Psoas muscle (tissue), 8 donors: Measurements from ENCODE around the gene ENDOU. TPM values are rescaled to one million over a fixed set of nuclear protein-coding genes. Genes with fewer than 3 reads are reported as not detected.

ENCODE experiments used
- ATAC-seq, 4 donors: fragments of 200-7000 bp; cut with Tn5 transposase; one replicate each; pipeline ENCODE4 v1.9.1; 2020; ENCODE audit warnings: moderate library complexity in 3 of 4, mild to moderate bottlenecking in 2 of 4
- DNase-seq, 2 donors: peaks; one replicate each; pipeline ENCODE4 v3.0.0-alpha.2; 2020
- H3K27ac ChIP-seq: fragments of 200-600 bp; one replicate; pipeline ENCODE4 v1.8.0; 2022
- H3K27me3 ChIP-seq, 3 donors: fragments of 200-600 bp in 1 of 3; one replicate each; pipeline versions ENCODE4 v1.6.1 to v1.8.0; 2013 to 2022; ENCODE audit warnings: low read length in 2 of 3, mild to moderate bottlenecking in 2 of 3, moderate library complexity in 1 of 3; ENCODE audit not compliant: insufficient read depth in 3 of 3
- H3K36me3 ChIP-seq, 2 donors: fragments of 200-600 bp in 1 of 2; one replicate each; pipeline versions ENCODE4 v1.6.1 to v1.8.0; 2013 to 2022; ENCODE audit warnings: low read depth in 1 of 2, mild to moderate bottlenecking in 1 of 2, moderate library complexity in 1 of 2; ENCODE audit not compliant: insufficient read depth in 1 of 2
- H3K4me1 ChIP-seq: fragments of 200-600 bp; one replicate; pipeline ENCODE4 v1.8.0; 2022
- H3K4me3 ChIP-seq: fragments of 200-600 bp; one replicate; pipeline ENCODE4 v1.8.0; 2022; ENCODE audit warnings: mild to moderate bottlenecking
- H3K9me3 ChIP-seq: fragments of 200-600 bp; one replicate; pipeline ENCODE4 v1.8.0; 2022
- CTCF ChIP-seq: fragments of 200-600 bp; IDR thresholded peaks from one replicate; pipeline ENCODE4 v1.8.0; 2022; ENCODE audit warnings: antibody characterized with exemption
- WGBS, 3 donors: extraction: QIAGEN DNeasy Blood & Tissue Kit; methylation state at CpG; one replicate each; pipeline versions ENCODE4 v1.1.6 to v1.1.7; 2013; 5-methylcytosine and 5-hydroxymethylcytosine counted together
- intact Hi-C, 2 donors: fragments of 100-400 bp; cut with DNase I; formaldehyde crosslinking; loops; one replicate each; pipeline versions ENCODE4 v1.11.0 to v1.14.2; 2022
- polyA plus RNA-seq, 3 donors: library from polyadenylated mRNA; stranded (reverse); fragments of 200-250 nt; gene quantifications; one replicate each; pipeline ENCODE4 v1.2.3, GENCODE V29; 2013
- total RNA-seq, 4 donors: library from RNA; stranded (reverse); fragmentation: NEBNext Ultra II Directional in 2 of 4; extraction: Animal tissue kit (Norgen Biotek cat#: 25700) in 2 of 4; gene quantifications; one replicate each; pipeline versions ENCODE4 v1.2.1 to v1.2.4, GENCODE V29; 2021 to 2023
- donor health status: healthy with polysubstance abuse.
- donor health status: DM: no; HTN: no; CAD: no; lungs with moderate emphysema.
- donor health status: Bipolar disorder and iron deficiency.
- donor health status: healthy.
- donor health status: DM: yes; HTN: yes; CAD: no.
- donor health status: DM: no; HTN: no; CAD: no.
- donor health status: DM: no; HTN: no; CAD: no.
- donor health status: DM: yes; HTN: yes; CAD: no.

Gene ENDOU
- total and polyA plus RNA-seq, 7 donors: 0.13 to 0.82 (median 0.20) TPM; not detected in 3

DNA sequence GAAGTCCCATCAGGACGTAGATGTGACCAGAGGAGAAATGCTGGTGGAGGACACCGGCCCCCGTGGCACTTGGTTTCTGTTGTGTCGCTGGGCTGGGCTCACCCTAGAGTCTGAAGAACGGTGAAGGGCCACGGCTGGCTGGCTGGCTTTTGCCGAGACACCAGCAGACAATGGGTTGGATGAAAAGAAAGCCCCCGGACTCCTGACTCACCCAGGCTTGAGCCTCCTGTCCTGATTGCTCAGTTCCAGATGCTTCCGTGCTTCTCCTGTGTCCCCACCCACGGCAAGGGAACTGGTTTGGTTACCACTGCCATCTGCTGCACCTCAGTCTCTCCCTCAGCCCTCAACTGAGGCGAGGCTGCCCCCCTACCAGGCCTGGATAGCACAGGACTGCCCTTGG, 10.4 kb upstream of the ENDOU start:
- no peak for TF ChIP-seq CTCF
- H3K9me3 ChIP-seq: no peaks in the 10 kb centered on the region
- H3K36me3 ChIP-seq: no peaks in the 10 kb centered on the region
- H3K4me3 ChIP-seq: no peak overlapping the region
- 75 to 89% (median 81%) methylated on average over 9 to 11 of the region's 11 CpGs for WGBS, 3 donors
- H3K27ac ChIP-seq: peak overlapping the region; percentile 58
- ATAC-seq: no peak
- intact Hi-C loops: no loop called here
- H3K27me3 ChIP-seq: no peaks in the 10 kb centered on the region
- no peak for DNase-seq
- peaks cover 39% of the 10 kb centered on the region for H3K4me1 ChIP-seq

DNA sequence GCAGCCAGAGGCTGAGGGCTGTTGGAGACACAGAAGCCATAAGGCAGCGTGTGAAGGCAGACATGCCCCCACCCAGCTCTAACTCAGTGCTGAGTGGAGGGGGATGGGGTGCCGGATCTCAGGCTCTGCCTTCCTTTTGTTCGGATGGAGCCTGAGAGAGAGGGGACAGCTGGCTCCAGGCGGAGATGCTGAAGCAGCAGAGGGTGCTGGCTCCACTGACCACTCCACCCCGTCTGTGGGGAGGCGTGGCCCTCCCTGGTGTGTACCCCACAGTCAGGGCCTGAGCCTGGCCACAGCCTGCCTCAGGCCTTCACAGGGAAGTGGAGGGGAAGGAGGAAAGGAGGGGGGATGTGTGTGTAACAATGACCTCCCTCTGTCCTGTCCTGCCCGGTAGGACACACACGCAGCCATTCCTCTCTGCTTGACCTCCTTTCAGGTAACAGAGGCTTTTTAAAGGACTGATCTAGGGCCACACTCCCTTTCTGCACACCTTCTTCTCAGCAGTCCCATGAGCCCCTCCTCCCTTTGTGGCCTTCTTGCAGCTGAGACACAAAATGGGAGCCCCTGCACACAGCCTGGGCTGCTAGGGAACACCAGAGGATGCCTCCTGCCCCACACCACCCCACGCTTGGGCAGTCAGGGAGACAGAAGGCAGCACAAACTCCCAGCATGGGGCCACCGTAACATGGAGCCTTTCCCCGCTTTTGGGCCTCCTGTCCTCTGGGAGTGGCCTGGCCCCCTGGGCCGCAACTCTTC, 9.6 kb upstream of the ENDOU start:
- ATAC-seq (no peak), DNase-seq (no peak)
- Histone ChIP-seq H3K36me3 (no peaks in the 10 kb centered on the region), H3K4me3 (no peak overlapping the region), H3K4me1 (peaks cover 46% of the 10 kb centered on the region), H3K27ac (peak overlapping the region; percentile 30), H3K27me3 (no peaks in the 10 kb centered on the region), H3K9me3 (no peaks in the 10 kb centered on the region)
- intact Hi-C loops: no loop called here
- no peak for TF ChIP-seq CTCF
- WGBS, 3 donors: 69 to 75% (median 74%) methylated on average over 11 to 12 of the region's 12 CpGs

DNA sequence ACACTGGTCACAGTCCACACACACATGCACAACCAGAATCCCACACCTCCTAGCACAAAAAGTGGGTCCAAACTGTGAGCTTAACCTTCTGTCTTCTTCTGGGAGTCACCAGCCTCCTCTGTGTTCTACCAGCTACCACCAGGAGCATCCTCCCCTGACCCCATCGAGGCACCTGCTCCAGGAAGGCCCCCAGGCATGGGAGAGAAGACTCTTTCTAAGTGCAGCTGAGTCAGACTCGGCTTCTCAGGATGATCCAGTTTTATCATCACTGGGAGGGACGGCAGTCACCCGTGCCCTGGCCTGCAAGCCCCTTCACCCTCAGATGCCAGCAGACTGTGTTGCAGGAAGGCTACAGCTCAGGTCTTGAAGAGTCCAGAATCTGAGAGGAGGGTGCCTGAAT, 7.9 kb upstream of the ENDOU start:
- DNase-seq: no peak
- no peaks in the 10 kb centered on the region for H3K27me3 ChIP-seq
- no peaks in the 10 kb centered on the region for H3K36me3 ChIP-seq
- no peak overlapping the region for H3K4me3 ChIP-seq
- intact Hi-C loops: no loop called here
- peaks cover 46% of the 10 kb centered on the region for H3K4me1 ChIP-seq
- no peaks in the 10 kb centered on the region for H3K9me3 ChIP-seq
- ATAC-seq: no peak
- no peak overlapping the region for H3K27ac ChIP-seq
- no peak for TF ChIP-seq CTCF
- 87 to 92% (median 90%) methylated on average over 4 of the region's 4 CpGs for WGBS, 3 donors

DNA sequence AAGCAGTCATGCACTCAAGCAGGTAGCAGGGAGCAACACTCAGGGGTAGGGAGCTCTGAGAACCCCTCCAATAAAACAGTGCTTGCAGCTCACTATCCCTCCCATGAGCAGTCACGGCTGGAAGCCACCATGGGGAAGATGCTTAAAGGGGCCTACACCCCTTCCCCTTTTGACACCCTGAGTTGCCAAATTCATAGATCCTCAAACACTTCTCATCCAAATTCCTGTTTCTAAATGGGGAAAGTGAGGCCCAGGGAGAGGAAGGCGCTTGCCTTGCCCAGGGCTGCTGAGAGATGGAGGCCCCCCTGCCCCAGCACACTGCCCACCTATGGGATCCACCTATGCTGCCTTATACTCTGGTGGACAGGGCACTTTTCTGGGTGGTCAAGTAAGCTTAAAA, 7.2 kb upstream of the ENDOU start:
- Histone ChIP-seq H3K4me3 (no peak overlapping the region), H3K9me3 (no peaks in the 10 kb centered on the region), H3K27ac (no peak overlapping the region), H3K36me3 (no peaks in the 10 kb centered on the region), H3K27me3 (no peaks in the 10 kb centered on the region), H3K4me1 (peaks cover 41% of the 10 kb centered on the region)
- intact Hi-C loops: no loop called here
- ATAC-seq (no peak), DNase-seq (no peak)
- WGBS, 3 donors: 83 to 85% (median 84%) methylated on average over 2 of the region's 2 CpGs
- no peak for TF ChIP-seq CTCF

DNA sequence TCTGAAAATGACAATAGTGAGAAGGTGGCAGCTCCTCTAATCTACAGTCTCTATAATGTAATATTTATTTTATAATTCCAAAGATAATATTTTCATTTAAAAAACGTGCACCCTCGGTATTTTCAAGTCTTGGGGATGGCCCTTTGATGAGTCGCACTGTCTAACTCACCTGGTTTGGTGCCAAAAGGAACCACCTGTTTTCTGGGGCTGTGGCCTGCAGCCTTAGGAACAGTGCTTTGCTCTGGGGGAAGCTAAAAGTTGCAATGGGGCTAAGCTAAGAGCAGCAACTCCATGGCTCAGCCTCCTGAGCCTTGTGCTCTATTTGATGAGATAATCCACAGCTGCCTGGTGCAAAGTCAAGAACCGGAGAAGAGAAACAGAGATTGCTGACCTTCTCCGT, 6.4 kb upstream of the ENDOU start:
- Histone ChIP-seq H3K27me3 (no peaks in the 10 kb centered on the region), H3K4me3 (no peak overlapping the region), H3K27ac (no peak overlapping the region), H3K9me3 (no peaks in the 10 kb centered on the region), H3K4me1 (peaks cover 33% of the 10 kb centered on the region), H3K36me3 (no peaks in the 10 kb centered on the region)
- intact Hi-C loops: no loop called here
- ATAC-seq: no peak
- no peak for DNase-seq
- WGBS, 3 donors: 38 to 62% (median 62%) methylated on average over 5 of the region's 5 CpGs
- no peak for TF ChIP-seq CTCF
